BLaER1 (cell line): ENCODE measurements around the gene C9orf152.
"Not testable (repeated sequence)": the region's sequence is repeated elsewhere in the genome, so short reads cannot be mapped to it uniquely, and the experiment has no call there.

Experiments used
- H3K27ac ChIP-seq: shearing (Covaris generic); formaldehyde crosslinking; 2 replicates; pipeline ENCODE4 v1.8.1; 2022
- H3K27me3 ChIP-seq: shearing (Covaris generic); formaldehyde crosslinking; 2 replicates; pipeline ENCODE4 v1.8.1; 2022
- H3K36me3 ChIP-seq: shearing (Covaris generic); formaldehyde crosslinking; 2 replicates; pipeline ENCODE4 v1.8.1; 2022
- H3K4me1 ChIP-seq: shearing (Covaris generic); formaldehyde crosslinking; 2 replicates; pipeline ENCODE4 v1.8.1; 2022
- H3K4me2 ChIP-seq: shearing (Covaris generic); formaldehyde crosslinking; 2 replicates; pipeline ENCODE4 v1.8.1; 2022
- H3K4me3 ChIP-seq: shearing (Covaris generic); formaldehyde crosslinking; 2 replicates; pipeline ENCODE4 v1.8.1; 2022
- H3K9ac ChIP-seq: shearing (Covaris generic); formaldehyde crosslinking; 2 replicates; pipeline ENCODE4 v1.8.1; 2022
- H3K9me3 ChIP-seq: shearing (Covaris generic); formaldehyde crosslinking; 2 replicates; pipeline ENCODE4 v1.8.1; 2022
- H4K20me1 ChIP-seq: shearing (Covaris generic); formaldehyde crosslinking; 2 replicates; pipeline ENCODE4 v1.8.1; 2022
- Cebpa-rat ChIP-seq: shearing (Covaris generic); IDR thresholded peaks from 2 replicates; pipeline ENCODE4 v1.8.1; 2022

Gene C9orf152, protein sequence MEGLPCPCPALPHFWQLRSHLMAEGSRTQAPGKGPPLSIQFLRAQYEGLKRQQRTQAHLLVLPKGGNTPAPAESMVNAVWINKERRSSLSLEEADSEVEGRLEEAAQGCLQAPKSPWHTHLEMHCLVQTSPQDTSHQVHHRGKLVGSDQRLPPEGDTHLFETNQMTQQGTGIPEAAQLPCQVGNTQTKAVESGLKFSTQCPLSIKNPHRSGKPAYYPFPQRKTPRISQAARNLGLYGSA

DNA sequence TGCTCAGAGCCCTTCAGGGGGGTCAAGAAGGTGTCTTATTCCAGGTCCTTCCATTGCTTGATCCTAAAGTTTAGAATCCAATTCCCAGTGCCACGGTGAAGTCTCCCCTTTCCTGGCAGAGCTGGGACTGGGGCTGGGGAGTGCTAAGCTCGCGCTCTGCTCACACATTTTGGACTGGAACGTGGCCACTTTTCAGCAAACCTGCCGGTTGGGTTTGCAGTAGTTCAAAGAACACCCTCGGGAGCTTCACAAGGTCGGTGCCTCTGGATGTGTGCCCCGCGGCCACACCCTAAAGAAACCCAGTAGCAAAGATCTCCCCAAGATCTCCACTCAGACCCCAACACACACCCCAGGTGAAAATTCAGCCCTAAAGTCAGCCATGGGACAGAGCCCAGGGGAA, at the start of gene C9orf152:
TSS of gene C9orf152 (minus strand) at position 129 of the 400 bp plus-strand sequence. CDS start 580 bp downstream, outside the sequence.
- no peak within 1 kb of the TSS for H3K4me3 ChIP-seq
- TF ChIP-seq Cebpa-rat: no peak
- H3K36me3 ChIP-seq: no peaks in the 10 kb centered on the region
- H3K27me3 ChIP-seq: no peaks in the 10 kb centered on the region
- H3K9me3 ChIP-seq: 0 out of 2 replicates have a peak, but pooled peaks cover 5% of the 10 kb centered on the region
- H3K27ac ChIP-seq: no peak within 1 kb of the TSS
- no peak within 1 kb of the TSS for H3K4me2 ChIP-seq
- no peaks in the 10 kb centered on the region for H4K20me1 ChIP-seq
- 0 out of 2 replicates have a peak, but pooled peaks cover 5% of the 10 kb centered on the region for H3K4me1 ChIP-seq
- no peak within 1 kb of the TSS for H3K9ac ChIP-seq

DNA sequence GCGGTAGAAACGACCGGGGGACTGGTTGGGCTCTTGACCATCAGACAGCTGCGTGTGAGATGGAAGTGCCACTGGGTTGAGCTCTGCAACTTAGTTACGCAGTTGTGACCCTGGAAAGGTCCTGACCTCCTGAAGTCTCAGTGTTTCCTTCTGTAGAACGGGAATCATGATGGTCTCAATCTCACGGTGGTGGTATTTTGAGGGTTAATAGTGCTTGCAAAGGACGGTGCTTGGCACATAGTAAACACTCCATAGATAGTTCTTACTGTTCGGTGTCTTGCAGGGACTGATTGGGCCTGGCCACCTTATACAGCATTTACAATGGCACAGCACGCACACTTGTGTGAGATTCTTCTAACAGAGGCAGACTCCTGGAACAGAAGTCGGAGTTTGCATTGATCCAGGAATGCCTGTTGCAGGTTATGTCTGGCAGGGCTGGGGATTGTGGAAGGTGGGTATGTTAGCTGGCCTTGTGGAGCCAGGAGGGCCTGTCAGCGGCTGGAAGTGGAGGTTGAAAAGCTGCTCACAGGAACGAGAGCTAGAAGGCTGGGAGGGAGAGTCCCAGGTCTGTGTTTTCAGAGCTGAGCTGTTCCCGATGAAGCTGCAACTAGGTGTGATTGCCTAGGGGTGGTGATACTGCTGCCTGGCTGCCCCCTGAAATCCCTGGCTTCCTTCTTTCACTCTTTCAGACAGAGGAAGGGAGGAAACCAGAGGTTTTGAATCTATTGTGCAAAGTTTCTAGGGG, 49.3 kb upstream of the C9orf152 start:
- Histone ChIP-seq H3K9me3 (no peaks in the 10 kb centered on the region), H3K4me1 (peaks cover 31% of the 10 kb centered on the region), H3K27me3 (no peaks in the 10 kb centered on the region), H4K20me1 (peaks cover 34% of the 10 kb centered on the region), H3K4me2 (peak overlapping the region; percentile 94), H3K36me3 (no peaks in the 10 kb centered on the region; the same call in 1 of the 2 replicates), H3K27ac (peak overlapping the region; percentile 93), H3K9ac (peak overlapping the region; percentile 92), H3K4me3 (peak overlapping the region; percentile 94)
- TF ChIP-seq Cebpa-rat: no peak

DNA sequence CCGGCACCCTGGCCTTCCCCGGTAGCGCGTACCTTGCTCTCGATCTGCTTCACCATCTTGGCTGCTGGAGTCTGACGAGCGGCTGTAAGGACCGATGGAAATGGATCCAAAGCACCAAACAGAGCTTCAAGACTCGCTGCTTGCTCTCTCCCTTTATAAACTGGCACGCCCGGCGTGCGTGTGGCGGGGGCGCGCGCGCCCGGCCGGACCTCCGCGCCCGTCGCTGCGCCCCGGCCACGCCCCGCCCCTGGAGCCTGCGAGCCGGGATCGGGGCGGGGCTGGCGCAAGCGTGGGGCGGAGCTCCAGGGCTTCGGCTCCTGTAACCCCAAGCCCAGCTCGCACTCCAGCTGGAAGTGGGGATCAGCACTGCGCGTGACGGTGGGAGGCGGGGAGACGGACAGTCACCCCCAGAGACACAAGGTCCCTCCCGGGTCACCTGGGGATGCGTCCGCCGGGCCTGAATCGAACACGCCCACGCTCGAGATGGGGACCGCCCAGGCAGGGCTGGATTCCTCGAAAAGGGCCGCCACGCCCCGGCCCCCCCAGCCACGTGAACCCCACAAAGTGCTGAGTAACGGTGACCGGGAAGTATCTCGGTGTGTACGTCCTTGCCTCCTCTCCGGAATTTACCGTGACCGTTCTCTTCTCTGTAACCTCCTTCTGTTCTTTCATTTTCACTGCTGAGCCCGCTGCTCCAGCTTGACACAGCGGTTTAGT, 48.6 kb upstream of the C9orf152 start, which contains the start of gene TXN:
TSS of gene TXN (minus strand) at position 128 of the 717 bp plus-strand sequence. CDS start at position 56, 72 bp downstream.
- peak within 1 kb of the TSS; percentile 92 for H3K9ac ChIP-seq
- H3K36me3 ChIP-seq: peaks cover 3% of the 10 kb centered on the region; the same call in 1 of the 2 replicates
- peaks cover 41% of the 10 kb centered on the region for H4K20me1 ChIP-seq
- H3K27ac ChIP-seq: peak within 1 kb of the TSS; percentile 93
- no peaks in the 10 kb centered on the region for H3K27me3 ChIP-seq
- H3K4me1 ChIP-seq: peaks cover 31% of the 10 kb centered on the region
- peak within 1 kb of the TSS; percentile 94 for H3K4me3 ChIP-seq
- no peak for TF ChIP-seq Cebpa-rat
- peak within 1 kb of the TSS; percentile 94 for H3K4me2 ChIP-seq
- H3K9me3 ChIP-seq: no peaks in the 10 kb centered on the region

DNA sequence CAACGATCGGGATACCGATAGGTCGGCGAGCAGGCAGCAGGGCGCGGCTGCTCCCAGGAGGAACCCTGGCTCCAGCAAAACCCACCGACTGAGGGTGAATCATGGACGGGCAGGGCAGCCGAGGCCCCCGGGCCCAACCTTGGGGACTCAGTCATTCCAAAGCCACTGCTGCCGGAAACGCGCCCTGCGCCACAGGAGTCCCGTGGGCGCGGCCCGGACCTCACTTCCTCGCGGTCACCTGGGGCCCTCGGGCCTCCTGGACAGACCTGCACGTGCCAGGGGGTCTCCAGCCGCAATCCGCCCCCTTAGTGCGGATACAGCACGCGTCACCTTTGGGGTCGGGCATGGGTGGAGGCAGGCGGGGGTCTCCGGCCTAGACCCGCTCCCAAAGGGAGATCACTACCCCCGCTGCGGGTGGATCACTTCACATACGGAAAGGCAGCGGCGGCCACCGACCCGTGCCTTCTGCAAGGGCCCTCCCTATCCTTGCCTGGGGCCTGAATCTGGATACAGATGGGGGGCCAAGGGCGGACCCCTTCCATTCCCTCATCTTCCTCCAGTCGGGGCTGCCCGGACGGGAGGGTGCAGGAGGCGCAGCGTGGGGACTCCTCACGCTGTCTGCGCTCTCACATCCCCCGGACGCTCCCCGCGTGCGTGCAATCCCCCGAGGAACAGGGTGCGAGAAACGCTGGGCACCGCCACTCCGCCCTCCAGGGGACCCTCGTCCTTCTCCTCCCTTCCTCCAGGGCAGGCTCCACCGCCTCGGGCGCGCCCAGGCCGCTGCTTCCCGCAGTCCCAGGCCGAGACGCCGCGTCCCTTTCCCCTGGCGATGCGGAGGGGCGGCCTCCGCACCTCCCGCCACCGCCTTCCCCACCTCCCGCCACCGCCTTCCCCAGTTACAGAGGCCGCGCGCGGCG, 47.8 kb upstream of the C9orf152 start:
- Histone ChIP-seq H3K36me3 (peaks cover 10% of the 10 kb centered on the region), H3K4me3 (peak overlapping the region; percentile 94), H4K20me1 (peaks cover 50% of the 10 kb centered on the region), H3K4me2 (peak overlapping the region; percentile 94), H3K4me1 (peaks cover 31% of the 10 kb centered on the region), H3K9me3 (no peaks in the 10 kb centered on the region), H3K9ac (peak overlapping the region; percentile 92), H3K27ac (peak overlapping the region; percentile 93), H3K27me3 (no peaks in the 10 kb centered on the region)
- TF ChIP-seq Cebpa-rat: no peak

DNA sequence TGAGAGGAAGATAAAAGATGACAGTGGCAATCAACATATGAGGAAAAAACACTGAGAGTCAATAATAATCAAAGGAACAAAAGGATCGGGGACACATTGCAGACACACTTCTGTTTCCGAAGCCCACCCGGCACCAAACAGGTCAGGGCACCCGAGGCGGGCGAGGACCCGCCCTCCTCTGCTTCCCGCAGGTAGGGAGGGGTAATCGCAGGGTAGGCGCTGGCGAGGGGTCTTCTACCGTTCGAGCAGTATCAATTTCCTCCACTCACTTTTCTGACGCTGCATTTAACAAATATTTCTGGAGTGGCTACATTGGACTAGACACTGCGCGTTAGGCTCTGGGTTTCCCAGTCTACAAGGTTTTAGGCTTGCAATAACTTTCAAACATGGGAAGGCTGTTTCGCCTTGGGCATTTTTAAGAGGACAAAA, 47.1 kb upstream of the C9orf152 start:
- Histone ChIP-seq H3K4me3 (peak overlapping the region; percentile 94), H4K20me1 (peaks cover 56% of the 10 kb centered on the region), H3K4me1 (peaks cover 31% of the 10 kb centered on the region), H3K9me3 (no peaks in the 10 kb centered on the region), H3K27ac (peak overlapping the region; percentile 93), H3K36me3 (peaks cover 16% of the 10 kb centered on the region), H3K9ac (peak overlapping the region; percentile 92), H3K4me2 (peak overlapping the region; percentile 94), H3K27me3 (no peaks in the 10 kb centered on the region)
- no peak for TF ChIP-seq Cebpa-rat

DNA sequence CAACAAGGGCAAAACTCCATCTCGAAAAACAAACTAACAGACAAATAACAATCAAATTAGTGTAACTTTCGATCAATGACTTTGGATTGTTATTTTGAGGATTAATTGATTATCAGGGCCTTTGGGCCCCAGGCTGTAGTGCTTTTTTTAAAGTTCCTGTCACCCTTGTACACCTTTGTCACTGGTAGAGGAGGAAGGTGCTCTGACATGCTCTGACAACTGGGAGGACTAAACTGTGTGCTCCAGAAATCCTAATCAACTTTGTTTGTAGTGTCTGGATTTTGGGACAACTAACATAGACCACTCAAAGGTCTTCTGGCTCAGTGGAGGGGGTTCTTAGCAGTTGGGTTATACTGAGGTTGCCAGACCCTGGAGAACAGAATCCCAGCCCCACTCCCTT, 46.5 kb upstream of the C9orf152 start:
- peak overlapping the region; percentile 92 for H3K9ac ChIP-seq
- no peaks in the 10 kb centered on the region for H3K9me3 ChIP-seq
- peaks cover 22% of the 10 kb centered on the region for H3K36me3 ChIP-seq
- no peak for TF ChIP-seq Cebpa-rat
- H3K4me1 ChIP-seq: peaks cover 31% of the 10 kb centered on the region
- H3K4me3 ChIP-seq: peak overlapping the region; percentile 94
- H4K20me1 ChIP-seq: peaks cover 62% of the 10 kb centered on the region
- no peak overlapping the region; the same call in 1 of the 2 replicates for H3K27ac ChIP-seq
- no peaks in the 10 kb centered on the region for H3K27me3 ChIP-seq
- H3K4me2 ChIP-seq: peak overlapping the region; percentile 94

DNA sequence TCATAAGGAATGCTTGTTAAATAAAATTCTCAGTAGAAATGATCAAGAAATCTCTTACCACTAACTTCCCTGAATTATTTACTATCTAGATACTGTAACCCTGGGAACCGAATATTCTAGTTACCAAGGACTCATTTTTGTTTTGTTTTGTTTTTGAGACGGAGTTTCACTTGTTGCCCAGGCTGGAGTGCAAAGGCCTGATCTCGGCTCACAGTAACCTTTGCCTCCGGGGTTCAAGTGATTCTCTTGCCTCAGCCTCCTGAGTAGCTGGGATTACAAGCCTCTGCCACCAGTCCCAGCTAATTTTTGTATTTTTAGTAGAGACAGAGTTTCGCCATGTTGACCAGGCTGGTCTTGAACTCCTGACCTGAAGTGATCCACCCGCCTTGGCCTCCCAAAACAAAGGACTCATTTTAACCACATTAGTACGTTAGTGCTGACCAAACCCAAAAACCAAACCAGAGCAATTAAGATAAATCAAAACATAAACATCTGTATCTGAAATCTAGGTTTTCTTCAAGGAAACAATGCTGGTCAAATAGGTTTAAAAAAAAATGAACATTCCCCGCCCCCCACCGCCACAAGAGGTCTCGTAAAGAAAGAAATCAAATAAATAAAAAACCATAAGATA, 44.7 kb upstream of the C9orf152 start:
- Histone ChIP-seq H3K27ac (no peak overlapping the region), H3K4me2 (no peak overlapping the region)

DNA sequence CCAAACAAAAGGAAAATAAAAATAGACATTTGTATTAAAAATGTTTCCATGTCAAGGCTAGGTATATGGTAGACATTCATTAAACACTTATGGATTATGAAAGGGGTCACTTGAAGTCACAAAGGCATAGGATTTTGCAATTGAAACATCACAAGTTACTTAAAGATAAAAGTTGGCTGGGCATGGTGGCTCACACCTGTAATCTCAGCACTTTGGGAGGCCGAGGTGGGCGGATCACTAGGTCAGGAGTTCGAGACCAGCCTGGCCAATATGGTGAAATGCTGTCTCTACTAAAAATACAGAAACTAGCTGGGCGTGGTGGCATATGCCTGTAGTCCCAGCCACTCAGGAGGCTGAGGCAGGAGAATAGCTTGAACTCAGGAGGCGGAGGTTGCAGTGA, 43.8 kb upstream of the C9orf152 start:
- H3K4me2 ChIP-seq, H3K4me3 ChIP-seq, H3K27me3 ChIP-seq, H3K9ac ChIP-seq, H3K27ac ChIP-seq, H3K9me3 ChIP-seq: not testable (repeated sequence)
- Histone ChIP-seq H3K36me3 (peaks cover 49% of the 10 kb centered on the region), H3K4me1 (peaks cover 20% of the 10 kb centered on the region), H4K20me1 (peaks cover 89% of the 10 kb centered on the region)

More for the DNA sequence above, 44.7 kb upstream of the C9orf152 start:
- H4K20me1 ChIP-seq: peaks cover 81% of the 10 kb centered on the region
- H3K9me3 ChIP-seq: no peaks in the 10 kb centered on the region
- no peaks in the 10 kb centered on the region for H3K27me3 ChIP-seq
- peaks cover 27% of the 10 kb centered on the region for H3K4me1 ChIP-seq
- H3K9ac ChIP-seq: no peak overlapping the region
- no peak for TF ChIP-seq Cebpa-rat
- H3K4me3 ChIP-seq: no peak overlapping the region
- H3K36me3 ChIP-seq: peaks cover 41% of the 10 kb centered on the region
